GM19328 (cell line): Measurements from ENCODE around the gene ATF5.

Experiments
- ATAC-seq: cut with Tn5 transposase; IDR thresholded peaks from one replicate; pipeline ENCODE4 v1.9.1; 2021; ENCODE audit warnings: mild to moderate bottlenecking, moderate library complexity; ENCODE audit not compliant: unreplicated experiment

ATF5 gene

GRCh38 chr19:49929121-49929610, at the start of gene ATF5, which contains the start of gene NUP62:
TSS of gene ATF5 (plus strand) at chr19:49929205. CDS start at chr19:49930851, 1,646 bp downstream.
TSS of gene NUP62 (minus strand) at chr19:49929504. CDS start at chr19:49909807, 19,697 bp downstream.
- ATAC-seq: peak; percentile 50

- ATAC-seq: no peak
These were observed 49.6 kb upstream of the ATF5 start for GRCh38 chr19:49879243-49879963.

GRCh38 chr19:49880162-49880869, 48.7 kb upstream of the ATF5 start:
- ATAC-seq: no peak

- ATAC-seq: no peak
These were observed 47.8 kb upstream of the ATF5 start for GRCh38 chr19:49881186-49881585.

GRCh38 chr19:49881672-49882394, 47.2 kb upstream of the ATF5 start:
- no peak for ATAC-seq

- no peak for ATAC-seq
These were observed 46.4 kb upstream of the ATF5 start for GRCh38 chr19:49882643-49883042.

- ATAC-seq: no peak
These were observed 45.9 kb upstream of the ATF5 start for GRCh38 chr19:49883094-49883493.

GRCh38 chr19:49884109-49884508, 44.9 kb upstream of the ATF5 start:
- no peak for ATAC-seq

- ATAC-seq: no peak
These were observed 44.2 kb upstream of the ATF5 start for GRCh38 chr19:49884760-49885159.

- ATAC-seq: no peak
These were observed 41.9 kb upstream of the ATF5 start for GRCh38 chr19:49887037-49887664.

GRCh38 chr19:49887665-49888509, 41.1 kb upstream of the ATF5 start:
- ATAC-seq: no peak

GRCh38 chr19:49888510-49888824, 40.5 kb upstream of the ATF5 start:
- no peak for ATAC-seq

GRCh38 chr19:49889038-49889686, 39.8 kb upstream of the ATF5 start:
- ATAC-seq: no peak

- ATAC-seq: no peak
These were observed 39.2 kb upstream of the ATF5 start for GRCh38 chr19:49889687-49890348.

- no peak for ATAC-seq
These were observed 38.4 kb upstream of the ATF5 start for GRCh38 chr19:49890349-49891311.

GRCh38 chr19:49891393-49891792, 37.6 kb upstream of the ATF5 start:
- no peak for ATAC-seq

GRCh38 chr19:49892716-49893115, 36.3 kb upstream of the ATF5 start:
- no peak for ATAC-seq

GRCh38 chr19:49894011-49894664, 34.9 kb upstream of the ATF5 start:
- no peak for ATAC-seq
